H1 (cell line): Measurements from ENCODE around the gene DMXL2. TPM values are rescaled to one million over a fixed set of nuclear protein-coding genes. Genes with fewer than 3 reads are reported as not detected.

Source experiments
- CEBPB ChIP-seq: IDR thresholded peaks from 2 replicates; pipeline ENCODE4 v1.6.1; 2012; ENCODE audit warnings: low read depth, low read length
- KDM5A ChIP-seq: fragments of 200-600 bp; IDR thresholded peaks from 2 replicates; pipeline ENCODE4 v1.7.1; 2012; ENCODE audit warnings: mild to moderate bottlenecking, low read length, inconsistent platforms, mixed read lengths
- PHF8 ChIP-seq: fragments of 200-600 bp; sonication (generic); conservative IDR thresholded peaks from 2 replicates; pipeline ENCODE4 v1.7.1; 2012; ENCODE audit warnings: low read depth, mild to moderate bottlenecking, inconsistent platforms, low read length, moderate library complexity
- RBBP5 ChIP-seq: IDR thresholded peaks from 2 replicates; pipeline ENCODE4 v1.7.1; 2012; ENCODE audit warnings: low read depth, mild to moderate bottlenecking, inconsistent platforms, low read length, moderate library complexity, borderline replicate concordance
- RFX5 ChIP-seq: IDR thresholded peaks from 2 replicates; pipeline ENCODE4 v1.6.1; 2011; ENCODE audit warnings: low read depth, low read length, improper control_type of control experiment, borderline replicate concordance
- SAP30 ChIP-seq: fragments of 300-600 bp; sonication (generic); IDR thresholded peaks from 2 replicates; pipeline ENCODE4 v1.7.1; 2012; ENCODE audit warnings: low read length, moderate library complexity, mild to moderate bottlenecking, inconsistent platforms; ENCODE audit not compliant: insufficient read depth, insufficient replicate concordance
- SP1 ChIP-seq: IDR thresholded peaks from 2 replicates; pipeline ENCODE4 v1.6.1; 2011; ENCODE audit warnings: low read depth, low read length
- SUZ12 ChIP-seq: fragments of 200-600 bp; sonication (generic); IDR thresholded peaks from 2 replicates; pipeline ENCODE4 v1.6.1; 2012; ENCODE audit warnings: mild to moderate bottlenecking, inconsistent platforms, low read length, moderate library complexity, mixed read lengths
- polyA plus RNA-seq, 7 experiments: library from polyadenylated mRNA; depleted of rRNA in 3 of 7; stranded (reverse) in 5 of 7; unstranded in 2 of 7; fragments of >200 nt in 5 of 7; fragments of 200-250 nt in 2 of 7; gene quantifications; 1 replicate in 5 of 7; 2 replicates in 1 of 7; 4 replicates in 1 of 7; pipeline versions ENCODE4 v1.2.1 to v1.2.3, GENCODE V29; 2011 to 2013; ENCODE audit warnings: missing spikeins in 2 of 7, mixed read lengths in 2 of 7
- total RNA-seq: library from RNA; stranded (reverse); fragmentation: NEBNext Ultra II Directional; extraction: Animal tissue kit (Norgen Biotek cat#: 25700); gene quantifications from 2 replicates; pipeline ENCODE4 v1.2.1, GENCODE V29; 2021
- TF ChIP-seq, protein P1 (sequence below): fragments of 300-600 bp; sonication (generic); IDR thresholded peaks from 2 replicates; pipeline ENCODE4 v1.7.1; 2012; ENCODE audit warnings: low read length, moderate library complexity, mild to moderate bottlenecking, inconsistent platforms; ENCODE audit not compliant: insufficient replicate concordance

Gene DMXL2
- total and polyA plus RNA-seq, 2 of the 8 experiments (the other 6 are each of a cell fraction or from before 2014, with no cell fraction given) = 9.5 to 10.6 TPM

- TF ChIP-seq, protein P1, sequence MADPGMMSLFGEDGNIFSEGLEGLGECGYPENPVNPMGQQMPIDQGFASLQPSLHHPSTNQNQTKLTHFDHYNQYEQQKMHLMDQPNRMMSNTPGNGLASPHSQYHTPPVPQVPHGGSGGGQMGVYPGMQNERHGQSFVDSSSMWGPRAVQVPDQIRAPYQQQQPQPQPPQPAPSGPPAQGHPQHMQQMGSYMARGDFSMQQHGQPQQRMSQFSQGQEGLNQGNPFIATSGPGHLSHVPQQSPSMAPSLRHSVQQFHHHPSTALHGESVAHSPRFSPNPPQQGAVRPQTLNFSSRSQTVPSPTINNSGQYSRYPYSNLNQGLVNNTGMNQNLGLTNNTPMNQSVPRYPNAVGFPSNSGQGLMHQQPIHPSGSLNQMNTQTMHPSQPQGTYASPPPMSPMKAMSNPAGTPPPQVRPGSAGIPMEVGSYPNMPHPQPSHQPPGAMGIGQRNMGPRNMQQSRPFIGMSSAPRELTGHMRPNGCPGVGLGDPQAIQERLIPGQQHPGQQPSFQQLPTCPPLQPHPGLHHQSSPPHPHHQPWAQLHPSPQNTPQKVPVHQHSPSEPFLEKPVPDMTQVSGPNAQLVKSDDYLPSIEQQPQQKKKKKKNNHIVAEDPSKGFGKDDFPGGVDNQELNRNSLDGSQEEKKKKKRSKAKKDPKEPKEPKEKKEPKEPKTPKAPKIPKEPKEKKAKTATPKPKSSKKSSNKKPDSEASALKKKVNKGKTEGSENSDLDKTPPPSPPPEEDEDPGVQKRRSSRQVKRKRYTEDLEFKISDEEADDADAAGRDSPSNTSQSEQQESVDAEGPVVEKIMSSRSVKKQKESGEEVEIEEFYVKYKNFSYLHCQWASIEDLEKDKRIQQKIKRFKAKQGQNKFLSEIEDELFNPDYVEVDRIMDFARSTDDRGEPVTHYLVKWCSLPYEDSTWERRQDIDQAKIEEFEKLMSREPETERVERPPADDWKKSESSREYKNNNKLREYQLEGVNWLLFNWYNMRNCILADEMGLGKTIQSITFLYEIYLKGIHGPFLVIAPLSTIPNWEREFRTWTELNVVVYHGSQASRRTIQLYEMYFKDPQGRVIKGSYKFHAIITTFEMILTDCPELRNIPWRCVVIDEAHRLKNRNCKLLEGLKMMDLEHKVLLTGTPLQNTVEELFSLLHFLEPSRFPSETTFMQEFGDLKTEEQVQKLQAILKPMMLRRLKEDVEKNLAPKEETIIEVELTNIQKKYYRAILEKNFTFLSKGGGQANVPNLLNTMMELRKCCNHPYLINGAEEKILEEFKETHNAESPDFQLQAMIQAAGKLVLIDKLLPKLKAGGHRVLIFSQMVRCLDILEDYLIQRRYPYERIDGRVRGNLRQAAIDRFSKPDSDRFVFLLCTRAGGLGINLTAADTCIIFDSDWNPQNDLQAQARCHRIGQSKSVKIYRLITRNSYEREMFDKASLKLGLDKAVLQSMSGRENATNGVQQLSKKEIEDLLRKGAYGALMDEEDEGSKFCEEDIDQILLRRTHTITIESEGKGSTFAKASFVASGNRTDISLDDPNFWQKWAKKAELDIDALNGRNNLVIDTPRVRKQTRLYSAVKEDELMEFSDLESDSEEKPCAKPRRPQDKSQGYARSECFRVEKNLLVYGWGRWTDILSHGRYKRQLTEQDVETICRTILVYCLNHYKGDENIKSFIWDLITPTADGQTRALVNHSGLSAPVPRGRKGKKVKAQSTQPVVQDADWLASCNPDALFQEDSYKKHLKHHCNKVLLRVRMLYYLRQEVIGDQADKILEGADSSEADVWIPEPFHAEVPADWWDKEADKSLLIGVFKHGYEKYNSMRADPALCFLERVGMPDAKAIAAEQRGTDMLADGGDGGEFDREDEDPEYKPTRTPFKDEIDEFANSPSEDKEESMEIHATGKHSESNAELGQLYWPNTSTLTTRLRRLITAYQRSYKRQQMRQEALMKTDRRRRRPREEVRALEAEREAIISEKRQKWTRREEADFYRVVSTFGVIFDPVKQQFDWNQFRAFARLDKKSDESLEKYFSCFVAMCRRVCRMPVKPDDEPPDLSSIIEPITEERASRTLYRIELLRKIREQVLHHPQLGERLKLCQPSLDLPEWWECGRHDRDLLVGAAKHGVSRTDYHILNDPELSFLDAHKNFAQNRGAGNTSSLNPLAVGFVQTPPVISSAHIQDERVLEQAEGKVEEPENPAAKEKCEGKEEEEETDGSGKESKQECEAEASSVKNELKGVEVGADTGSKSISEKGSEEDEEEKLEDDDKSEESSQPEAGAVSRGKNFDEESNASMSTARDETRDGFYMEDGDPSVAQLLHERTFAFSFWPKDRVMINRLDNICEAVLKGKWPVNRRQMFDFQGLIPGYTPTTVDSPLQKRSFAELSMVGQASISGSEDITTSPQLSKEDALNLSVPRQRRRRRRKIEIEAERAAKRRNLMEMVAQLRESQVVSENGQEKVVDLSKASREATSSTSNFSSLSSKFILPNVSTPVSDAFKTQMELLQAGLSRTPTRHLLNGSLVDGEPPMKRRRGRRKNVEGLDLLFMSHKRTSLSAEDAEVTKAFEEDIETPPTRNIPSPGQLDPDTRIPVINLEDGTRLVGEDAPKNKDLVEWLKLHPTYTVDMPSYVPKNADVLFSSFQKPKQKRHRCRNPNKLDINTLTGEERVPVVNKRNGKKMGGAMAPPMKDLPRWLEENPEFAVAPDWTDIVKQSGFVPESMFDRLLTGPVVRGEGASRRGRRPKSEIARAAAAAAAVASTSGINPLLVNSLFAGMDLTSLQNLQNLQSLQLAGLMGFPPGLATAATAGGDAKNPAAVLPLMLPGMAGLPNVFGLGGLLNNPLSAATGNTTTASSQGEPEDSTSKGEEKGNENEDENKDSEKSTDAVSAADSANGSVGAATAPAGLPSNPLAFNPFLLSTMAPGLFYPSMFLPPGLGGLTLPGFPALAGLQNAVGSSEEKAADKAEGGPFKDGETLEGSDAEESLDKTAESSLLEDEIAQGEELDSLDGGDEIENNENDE = no peak
- no peak for TF ChIP-seq SP1
- no peak for TF ChIP-seq KDM5A
- no peak for TF ChIP-seq RBBP5
- TF ChIP-seq CEBPB = no peak
- no peak for TF ChIP-seq SAP30
- TF ChIP-seq PHF8 = no peak
- no peak for TF ChIP-seq SUZ12
- TF ChIP-seq RFX5 = no peak
Observed at GRCh38 chr15:51533672-51534398, 88.7 kb downstream of the DMXL2 start (continued).
